HEK293T (cell line): ENCODE measurements around the gene ABHD11.

Experiments
- CTCF ChIA-PET: fragments of 350-600 bp; formaldehyde crosslinking; extraction: SDS; loops from one replicate; lab custom pipeline; 2021; ENCODE audit warnings: antibody characterized with exemption, inconsistent platforms; lab: Yijun Ruan, JAX
- POLR2A ChIA-PET: fragments of 350-600 bp; formaldehyde crosslinking; extraction: SDS; loops from one replicate; lab custom pipeline; 2020; ENCODE audit warnings: antibody characterized with exemption, inconsistent platforms; lab: Yijun Ruan, JAX
- DNase-seq: peaks from one replicate; pipeline ENCODE4 v3.0.0; 2012; ENCODE audit warnings: mixed read lengths; ENCODE audit errors: extremely low spot score
- ARNT ChIP-seq: fragments of 450-650 bp; IDR thresholded peaks from 2 replicates; pipeline ENCODE4 v1.6.1; 2017; ENCODE audit warnings: mild to moderate bottlenecking
- BHLHE40 ChIP-seq: fragments of 450-650 bp; IDR thresholded peaks from 2 replicates; pipeline ENCODE4 v1.6.1; 2016; ENCODE audit warnings: mild to moderate bottlenecking, moderate library complexity, borderline replicate concordance
- CTBP1 ChIP-seq: fragments of 450-650 bp; IDR thresholded peaks from 2 replicates; pipeline ENCODE4 v1.6.1; 2016; ENCODE audit warnings: borderline replicate concordance
- ELF4 ChIP-seq: fragments of 450-650 bp; IDR thresholded peaks from 2 replicates; pipeline ENCODE4 v1.6.1; 2017; ENCODE audit warnings: antibody characterized with exemption
- FOXA1 ChIP-seq: fragments of 450-650 bp; IDR thresholded peaks from 2 replicates; pipeline ENCODE4 v1.6.1; 2016; ENCODE audit warnings: mild to moderate bottlenecking
- FOXK2 ChIP-seq: fragments of 450-650 bp; IDR thresholded peaks from 2 replicates; pipeline ENCODE4 v1.6.1; 2016; ENCODE audit warnings: mild to moderate bottlenecking
- FOXM1 ChIP-seq: fragments of 450-650 bp; IDR thresholded peaks from 2 replicates; pipeline ENCODE4 v1.6.1; 2017; ENCODE audit warnings: mild to moderate bottlenecking, borderline replicate concordance
- HDGF ChIP-seq: fragments of 450-650 bp; IDR thresholded peaks from 2 replicates; pipeline ENCODE4 v1.6.1; 2017; ENCODE audit warnings: antibody characterized with exemption, borderline replicate concordance
- L3MBTL2 ChIP-seq: fragments of 450-650 bp; conservative IDR thresholded peaks from 2 replicates; pipeline ENCODE4 v1.6.1; 2016; ENCODE audit warnings: mild to moderate bottlenecking
- LEF1 ChIP-seq: fragments of 450-650 bp; IDR thresholded peaks from 2 replicates; pipeline ENCODE4 v1.6.1; 2017; ENCODE audit warnings: mild to moderate bottlenecking, borderline replicate concordance
- NFRKB ChIP-seq: fragments of 450-650 bp; IDR thresholded peaks from 2 replicates; pipeline ENCODE4 v1.6.1; 2016; ENCODE audit warnings: mild to moderate bottlenecking, moderate library complexity
- PKNOX1 ChIP-seq: fragments of 450-650 bp; IDR thresholded peaks from 2 replicates; pipeline ENCODE4 v1.6.1; 2016
- SP1 ChIP-seq: fragments of 450-650 bp; IDR thresholded peaks from 2 replicates; pipeline ENCODE4 v1.6.1; 2017
- SUZ12 ChIP-seq: fragments of 450-650 bp; IDR thresholded peaks from 2 replicates; pipeline ENCODE4 v1.6.1; 2016; ENCODE audit warnings: mild to moderate bottlenecking
- TARDBP ChIP-seq: fragments of 450-650 bp; IDR thresholded peaks from 2 replicates; pipeline ENCODE4 v1.6.1; 2016
- ZNF384 ChIP-seq: fragments of 450-650 bp; IDR thresholded peaks from 2 replicates; pipeline ENCODE4 v1.6.1; 2016

ABHD11 gene

DNA sequence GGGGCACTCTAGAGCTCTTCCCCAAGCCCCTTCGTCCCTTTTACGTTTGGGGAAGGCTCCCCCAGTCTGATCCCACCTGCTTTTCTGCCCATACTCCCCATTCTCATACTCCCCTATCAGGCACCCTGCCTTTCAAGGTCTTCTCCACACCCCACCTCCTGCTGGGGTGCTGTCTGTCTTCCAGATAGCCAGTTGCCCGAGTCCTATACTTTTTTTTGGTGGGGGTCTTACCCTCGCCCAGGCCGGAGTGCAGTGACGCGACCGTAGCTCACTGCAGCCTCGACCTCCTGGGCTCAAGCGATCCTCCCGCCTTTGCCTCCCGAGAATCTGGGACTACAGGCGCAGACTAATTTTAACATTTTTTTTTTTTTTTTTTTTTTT, 775 bp upstream of the ABHD11 start:
- ChIA-PET POLR2A (interaction anchor here (0.7 to 2.9 kb wide), 13 partner anchors 8 to 217 kb away, joined by 3 to 13 read pairs (median 5); partner anchors contain the start of genes BAZ1B, CLDN3 and STX1A), CTCF (interaction anchor here (0.7 kb wide), 1 partner anchor 103 kb away, joined by 5 read pairs; the partner anchor contains the start of gene METTL27)
- no peak for TF ChIP-seq TARDBP
- no peak for TF ChIP-seq FOXM1
- no peak for TF ChIP-seq FOXK2
- no peak for TF ChIP-seq ELF4
- no peak for TF ChIP-seq BHLHE40
- DNase-seq, result no peak

GRCh38 chr7:73738220-73738611, 386 bp downstream of the ABHD11 start:
- POLR2A ChIA-PET, result interaction anchor here (0.6 to 2.9 kb wide), 21 partner anchors 9 to 216 kb away, joined by 3 to 13 read pairs (median 4); partner anchors contain the start of genes BAZ1B, CLDN3 and METTL27
- CTCF ChIA-PET, result interaction anchor here (0.7 to 1.4 kb wide), 3 partner anchors 9 to 109 kb away, joined by 4 to 5 read pairs (median 5); no protein-coding TSS in a partner anchor
- DNase-seq, result peak; percentile 68
- TF ChIP-seq ARNT (no peak), FOXM1 (no peak), ELF4 (no peak), L3MBTL2 (peak; percentile 72)

DNA sequence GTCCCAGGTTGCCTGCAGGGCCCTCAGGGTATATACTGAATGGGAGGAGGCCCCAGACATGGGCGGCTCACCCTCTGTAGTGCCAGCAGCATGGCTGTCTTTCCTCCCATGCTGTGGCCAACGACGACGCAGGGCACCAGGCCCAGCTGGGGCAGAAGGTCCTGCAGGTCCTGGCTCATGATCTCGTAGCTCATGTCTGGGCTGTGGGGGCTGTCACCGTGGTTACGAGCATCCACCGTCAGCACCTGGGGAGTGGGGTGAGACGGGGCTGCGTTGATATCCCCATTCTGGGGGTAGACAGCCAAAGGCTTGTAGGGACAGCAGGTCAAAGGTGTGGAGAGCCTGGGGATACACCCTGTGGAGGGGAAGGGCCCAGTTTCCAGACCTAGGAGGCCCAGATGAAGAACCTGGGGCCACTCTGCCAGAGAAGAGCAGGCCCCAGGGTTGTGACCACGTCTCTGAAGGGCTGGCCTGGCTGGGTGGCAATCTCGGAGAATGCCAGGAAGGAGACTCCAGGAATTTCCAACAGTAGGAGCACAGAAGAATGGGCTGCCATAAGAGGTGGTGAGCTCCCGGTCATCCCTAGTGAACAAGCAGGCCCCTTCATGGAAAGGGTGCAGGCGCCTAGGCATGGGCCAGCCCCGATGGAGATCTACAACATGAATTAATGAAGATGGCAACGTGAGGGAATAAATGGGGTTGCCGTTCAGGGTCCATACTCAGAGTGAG, 947 bp downstream of the ABHD11 start:
- TF ChIP-seq NFRKB (no peak), CTBP1 (no peak), SP1 (no peak), ZNF384 (no peak), SUZ12 (no peak), L3MBTL2 (no peak), BHLHE40 (no peak), HDGF (no peak), ELF4 (no peak), FOXK2 (no peak), PKNOX1 (no peak), LEF1 (no peak), FOXM1 (no peak), FOXA1 (no peak), TARDBP (no peak), ARNT (no peak)
- no peak for DNase-seq
- CTCF ChIA-PET, result interaction anchor here (0.7 to 1.4 kb wide), 2 partner anchors 9 to 12 kb away, joined by 4 to 5 read pairs; no protein-coding TSS in a partner anchor
- POLR2A ChIA-PET, result interaction anchor here (0.8 to 2.9 kb wide), 16 partner anchors 9 to 172 kb away, joined by 3 to 13 read pairs (median 4); partner anchors contain the start of genes CLDN3 and METTL27

- CTCF ChIA-PET, result interaction anchor here (1.6 kb wide), 1 partner anchor 130 kb away, joined by 4 read pairs; no protein-coding TSS in a partner anchor
- POLR2A ChIA-PET, result interaction anchor here (1.3 kb wide), 1 partner anchor 105 kb away, joined by 3 read pairs; the partner anchor contains the start of gene METTL27
- TF ChIP-seq L3MBTL2 (no peak), CTBP1 (no peak), SUZ12 (no peak), BHLHE40 (no peak), FOXM1 (no peak), ELF4 (no peak), NFRKB (no peak), FOXA1 (no peak), HDGF (no peak), ZNF384 (no peak), FOXK2 (no peak), PKNOX1 (no peak), LEF1 (no peak), TARDBP (no peak), ARNT (no peak), SP1 (no peak)
- no peak for DNase-seq
These were observed 1.7 kb downstream of the ABHD11 start for GRCh38 chr7:73736885-73737284.

DNA sequence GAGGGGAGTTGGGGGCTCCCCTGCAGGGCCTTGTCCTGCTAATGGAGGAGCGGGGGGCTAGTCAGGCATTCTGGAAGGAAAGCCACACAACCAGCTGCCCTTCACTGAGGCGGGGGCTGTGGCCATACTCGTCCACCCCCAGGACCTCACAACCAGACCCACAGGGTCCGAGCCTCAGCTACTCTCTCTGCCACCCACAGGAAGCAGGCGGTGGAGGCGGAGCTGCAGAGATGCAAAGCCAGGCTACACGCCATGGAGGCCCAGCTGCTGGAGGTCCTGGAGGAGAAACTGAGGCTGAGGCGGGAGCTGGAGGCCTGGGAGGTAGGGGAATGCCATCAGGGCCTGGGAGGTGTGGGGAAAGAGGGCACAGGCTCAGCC, 3.1 kb downstream of the ABHD11 start:
- ChIA-PET POLR2A (no interaction called here), CTCF (interaction anchor here (0.7 to 4.2 kb wide), 6 partner anchors 15 to 129 kb away, joined by 3 to 21 read pairs (median 5); partner anchors contain the start of gene STX1A)
- DNase-seq, result no peak
- TF ChIP-seq FOXM1, result no peak
- TF ChIP-seq FOXK2, result no peak
- no peak for TF ChIP-seq L3MBTL2
- TF ChIP-seq SP1, result no peak
- no peak for TF ChIP-seq NFRKB
- TF ChIP-seq BHLHE40, result no peak
- no peak for TF ChIP-seq ARNT
- no peak for TF ChIP-seq FOXA1
- TF ChIP-seq TARDBP, result no peak
- TF ChIP-seq LEF1, result no peak
- TF ChIP-seq ZNF384, result no peak
- no peak for TF ChIP-seq PKNOX1
- TF ChIP-seq SUZ12, result no peak
- no peak for TF ChIP-seq HDGF
- no peak for TF ChIP-seq CTBP1
- TF ChIP-seq ELF4, result no peak
